Measurements from ENCODE around the gene DPF3.

DPF3 gene

GRCh38 chr14:72597252-72598233 lies 296.4 kb downstream of the DPF3 start:
- Mint-ChIP-seq H3K36me3 (peaks cover 0 to 3% of the 10 kb centered on the region in 2 donors), H3K27ac (peak overlapping the region; percentile 31), H3K4me1 (peaks cover 36 to 48% of the 10 kb centered on the region in 2 donors), H3K9me3 (no peaks in the 10 kb centered on the region), H3K4me3 (peak overlapping the region; percentile 25 to 53), H3K27me3 (peaks cover 14 to 16% of the 10 kb centered on the region in 2 donors)
- no peak for DNase-seq
- peak; percentile 41 to 59 for ATAC-seq (replicated peaks)

DNA sequence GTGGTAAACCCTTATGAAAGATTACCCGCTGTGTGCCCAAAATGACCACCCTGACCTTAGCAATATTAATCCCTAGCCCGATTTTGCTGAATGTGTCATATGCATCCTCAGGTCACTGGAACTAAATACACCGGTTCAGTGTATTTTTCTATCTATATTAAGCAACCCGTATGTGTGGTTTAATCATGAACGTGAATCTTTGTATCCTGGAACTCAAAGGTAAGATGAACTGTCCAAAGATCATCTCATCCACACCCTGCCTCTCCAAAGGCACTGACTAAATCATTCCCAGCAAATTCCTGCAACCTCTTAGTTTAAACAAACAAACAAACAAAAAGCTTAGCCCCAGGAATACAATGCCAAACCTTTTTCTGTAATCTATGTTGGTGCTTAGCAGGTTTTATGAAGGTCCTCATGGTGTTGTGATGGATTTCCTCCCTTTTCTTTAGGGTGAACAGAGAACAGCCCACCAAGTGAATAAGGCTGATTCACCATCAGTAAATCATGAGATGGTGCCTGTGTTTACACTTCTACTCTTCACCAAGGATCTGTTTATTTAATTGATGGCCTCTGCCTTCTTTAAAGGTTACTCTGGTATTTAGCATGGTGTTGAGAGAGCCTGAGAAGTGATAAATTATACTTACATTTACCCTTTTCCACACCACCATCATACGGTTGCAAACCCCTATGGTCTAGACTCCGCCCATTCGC lies 298.6 kb downstream of the DPF3 start:
- Mint-ChIP-seq H3K27me3 (peaks cover 3 to 5% of the 10 kb centered on the region in 2 donors), H3K27ac (no peak overlapping the region), H3K4me3 (no peak overlapping the region), H3K4me1 (peaks cover 36 to 43% of the 10 kb centered on the region in 2 donors), H3K36me3 (peaks cover 0 to 3% of the 10 kb centered on the region in 2 donors), H3K9me3 (peaks cover 0 to 6% of the 10 kb centered on the region in 2 donors)
- DNase-seq (no peak), ATAC-seq (replicated peaks) (no peak)

- peak; percentile 75 to 79 for ATAC-seq (replicated peaks)
- Mint-ChIP-seq H3K36me3 (peaks cover 0 to 3% of the 10 kb centered on the region in 2 donors), H3K27me3 (peaks cover 0 to 4% of the 10 kb centered on the region in 2 donors), H3K9me3 (peaks cover 0 to 6% of the 10 kb centered on the region in 2 donors), H3K4me1 (peaks cover 34 to 41% of the 10 kb centered on the region in 2 donors), H3K4me3 (peak overlapping the region in 1 of 2 donors; percentile 55), H3K27ac (peak overlapping the region; percentile 73)
- no peak for DNase-seq
Observed at GRCh38 chr14:72594099-72594901, 299.6 kb downstream of the DPF3 start.

GRCh38 chr14:72591391-72591790 lies 302.5 kb downstream of the DPF3 start:
- no peak for DNase-seq
- H3K36me3 Mint-ChIP-seq = peaks cover 0 to 7% of the 10 kb centered on the region in 2 donors
- no peak overlapping the region for H3K27ac Mint-ChIP-seq
- ATAC-seq (replicated peaks) = no peak
- peaks cover 0 to 4% of the 10 kb centered on the region in 2 donors for H3K27me3 Mint-ChIP-seq
- H3K9me3 Mint-ChIP-seq = peaks cover 0 to 6% of the 10 kb centered on the region in 2 donors
- no peak overlapping the region for H3K4me3 Mint-ChIP-seq
- H3K4me1 Mint-ChIP-seq = peaks cover 31 to 41% of the 10 kb centered on the region in 2 donors

GRCh38 chr14:72590577-72590976 lies 303.3 kb downstream of the DPF3 start:
- DNase-seq (no peak), ATAC-seq (replicated peaks) (peak in 1 of 2 donors; percentile 22)
- peaks cover 3 to 6% of the 10 kb centered on the region in 2 donors for H3K9me3 Mint-ChIP-seq
- H3K27ac Mint-ChIP-seq = no peak overlapping the region
- H3K27me3 Mint-ChIP-seq = no peaks in the 10 kb centered on the region
- peaks cover 0 to 7% of the 10 kb centered on the region in 2 donors for H3K36me3 Mint-ChIP-seq
- peak overlapping the region in 1 of 2 donors; percentile 7 for H3K4me3 Mint-ChIP-seq
- H3K4me1 Mint-ChIP-seq = peaks cover 30 to 41% of the 10 kb centered on the region in 2 donors

DNA sequence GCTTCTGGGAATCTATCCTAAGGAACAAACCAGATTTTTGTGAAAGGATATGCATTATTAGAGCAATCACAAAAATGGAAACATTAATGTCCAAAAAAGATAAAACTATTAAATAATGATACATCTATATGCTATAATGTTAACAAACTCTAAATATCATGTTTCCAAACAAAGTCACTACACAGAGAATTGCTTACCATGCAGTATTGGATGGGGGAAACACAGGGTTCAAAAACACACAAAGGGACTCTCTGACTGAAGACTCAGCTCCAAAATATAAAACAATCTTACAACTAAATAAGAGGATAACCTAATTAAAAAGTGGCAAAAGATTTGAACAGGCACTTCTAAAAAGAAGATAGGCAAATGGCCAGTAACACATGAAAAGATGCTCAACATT lies 304.2 kb downstream of the DPF3 start:
- peaks cover 3 to 7% of the 10 kb centered on the region in 2 donors for H3K36me3 Mint-ChIP-seq
- ATAC-seq (replicated peaks) = no peak
- H3K27me3 Mint-ChIP-seq = no peaks in the 10 kb centered on the region
- peaks cover 3 to 10% of the 10 kb centered on the region in 2 donors for H3K9me3 Mint-ChIP-seq
- no peak for DNase-seq
- H3K4me3 Mint-ChIP-seq = no peak overlapping the region
- peaks cover 25 to 34% of the 10 kb centered on the region in 2 donors for H3K4me1 Mint-ChIP-seq
- H3K27ac Mint-ChIP-seq = no peak overlapping the region

- DNase-seq (peak; percentile 11), ATAC-seq (replicated peaks) (peak; percentile 93 to 98)
- Mint-ChIP-seq H3K9me3 (peaks cover 3 to 10% of the 10 kb centered on the region in 2 donors), H3K36me3 (peaks cover 3 to 7% of the 10 kb centered on the region in 2 donors), H3K4me3 (peak overlapping the region in 1 of 2 donors; percentile 6), H3K27me3 (no peaks in the 10 kb centered on the region), H3K4me1 (peaks cover 17 to 26% of the 10 kb centered on the region in 2 donors), H3K27ac (no peak overlapping the region)
Observed at GRCh38 chr14:72588521-72588920, 305.4 kb downstream of the DPF3 start.

- no peak overlapping the region for H3K27ac Mint-ChIP-seq
- H3K36me3 Mint-ChIP-seq = peaks cover 2 to 3% of the 10 kb centered on the region in 2 donors
- peaks cover 7 to 11% of the 10 kb centered on the region in 2 donors for H3K4me1 Mint-ChIP-seq
- H3K4me3 Mint-ChIP-seq = no peak overlapping the region
- peaks cover 3 to 4% of the 10 kb centered on the region in 2 donors for H3K9me3 Mint-ChIP-seq
- H3K27me3 Mint-ChIP-seq = peaks cover 0 to 5% of the 10 kb centered on the region in 2 donors
- DNase-seq (no peak), ATAC-seq (replicated peaks) (no peak)
Observed at GRCh38 chr14:72583316-72584272, 310.3 kb downstream of the DPF3 start.

DNA sequence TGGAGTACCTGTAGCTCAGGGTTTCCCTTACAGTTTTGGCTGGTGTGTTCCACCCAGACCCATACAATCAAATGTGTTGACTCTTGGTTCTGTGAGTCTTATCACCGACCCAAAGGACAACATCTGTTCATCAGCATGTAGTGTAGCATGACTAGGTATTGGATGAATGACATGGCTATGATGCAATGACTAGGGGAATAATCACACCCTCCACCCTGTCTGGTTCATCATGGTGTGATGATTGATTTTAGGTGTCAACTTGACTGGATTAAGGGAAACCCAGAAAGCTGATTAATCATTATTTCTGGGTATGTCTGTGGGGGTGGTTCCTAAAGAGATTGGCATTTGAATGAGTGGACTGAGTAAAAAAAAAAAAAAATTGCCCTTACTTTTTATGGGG lies 311.3 kb downstream of the DPF3 start:
- H3K9me3 Mint-ChIP-seq = peaks cover 3 to 4% of the 10 kb centered on the region in 2 donors
- DNase-seq = no peak
- no peak overlapping the region for H3K4me3 Mint-ChIP-seq
- H3K36me3 Mint-ChIP-seq = peaks cover 1 to 3% of the 10 kb centered on the region in 2 donors
- H3K4me1 Mint-ChIP-seq = peaks cover 0 to 6% of the 10 kb centered on the region in 2 donors
- no peak for ATAC-seq (replicated peaks)
- H3K27me3 Mint-ChIP-seq = peaks cover 0 to 8% of the 10 kb centered on the region in 2 donors
- H3K27ac Mint-ChIP-seq = no peak overlapping the region

DNA sequence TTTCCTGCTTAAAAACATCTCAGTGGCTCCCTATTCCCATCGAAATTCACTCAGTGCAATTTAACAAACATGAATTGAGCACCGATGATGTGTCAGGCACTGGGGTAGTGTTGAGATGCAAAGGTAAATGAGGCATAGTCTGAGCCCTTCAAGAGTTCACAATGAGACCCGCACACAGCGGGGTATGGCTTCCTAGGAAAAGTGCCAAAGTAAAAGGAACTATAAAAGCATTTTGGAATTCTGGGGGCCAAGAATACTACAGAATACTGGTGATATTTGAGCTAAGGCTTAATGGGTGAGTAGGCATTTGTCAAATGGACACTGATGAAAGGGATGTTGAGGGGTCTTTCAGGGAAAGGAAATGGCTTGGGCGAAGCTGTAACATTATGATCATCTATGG lies 315.4 kb downstream of the DPF3 start:
- H3K27ac Mint-ChIP-seq = no peak overlapping the region
- H3K4me1 Mint-ChIP-seq = peaks cover 5 to 11% of the 10 kb centered on the region in 2 donors
- ATAC-seq (replicated peaks) = no peak
- no peak overlapping the region for H3K4me3 Mint-ChIP-seq
- no peaks in the 10 kb centered on the region for H3K9me3 Mint-ChIP-seq
- DNase-seq = no peak
- peaks cover 0 to 8% of the 10 kb centered on the region in 2 donors for H3K27me3 Mint-ChIP-seq
- no peaks in the 10 kb centered on the region for H3K36me3 Mint-ChIP-seq

- no peak overlapping the region for H3K4me3 Mint-ChIP-seq
- peaks cover 0 to 8% of the 10 kb centered on the region in 2 donors for H3K27me3 Mint-ChIP-seq
- peaks cover 5 to 11% of the 10 kb centered on the region in 2 donors for H3K4me1 Mint-ChIP-seq
- no peaks in the 10 kb centered on the region for H3K9me3 Mint-ChIP-seq
- DNase-seq = no peak
- H3K36me3 Mint-ChIP-seq = no peaks in the 10 kb centered on the region
- no peak overlapping the region for H3K27ac Mint-ChIP-seq
- no peak for ATAC-seq (replicated peaks)
Observed at GRCh38 chr14:72577521-72577920, 316.4 kb downstream of the DPF3 start.

DNA sequence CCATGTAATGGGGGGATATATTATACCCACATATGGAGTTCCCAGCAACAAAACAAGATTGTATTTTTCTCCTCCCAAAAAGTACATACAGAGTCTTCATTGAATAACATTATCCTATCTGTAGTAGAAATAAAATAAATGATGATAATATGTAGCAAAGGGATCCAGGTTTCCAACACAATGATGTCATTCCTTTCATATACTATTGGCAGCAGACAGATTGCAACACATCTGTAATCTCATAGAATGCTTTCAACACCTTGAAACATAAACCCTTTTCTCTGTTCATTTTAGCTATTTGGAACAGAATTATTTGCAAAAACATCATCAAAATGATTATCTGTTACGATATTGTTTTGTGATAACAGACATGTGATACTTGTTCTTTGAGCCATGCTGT lies 317.6 kb downstream of the DPF3 start:
- DNase-seq = no peak

GRCh38 chr14:72574715-72575114 lies 319.2 kb downstream of the DPF3 start:
- Mint-ChIP-seq H3K27me3 (peaks cover 0 to 3% of the 10 kb centered on the region in 2 donors), H3K9me3 (peaks cover 5% of the 10 kb centered on the region in 2 donors), H3K27ac (no peak overlapping the region), H3K4me1 (peaks cover 5 to 11% of the 10 kb centered on the region in 2 donors), H3K36me3 (peaks cover 0 to 4% of the 10 kb centered on the region in 2 donors), H3K4me3 (no peak overlapping the region)
- no peak for DNase-seq
- ATAC-seq (replicated peaks) = peak in 1 of 2 donors; percentile 12

More for the DNA sequence above, 317.6 kb downstream of the DPF3 start:
- peaks cover 5 to 11% of the 10 kb centered on the region in 2 donors for H3K4me1 Mint-ChIP-seq
- no peak overlapping the region for H3K27ac Mint-ChIP-seq
- H3K4me3 Mint-ChIP-seq = no peak overlapping the region
- ATAC-seq (replicated peaks) = no peak
- H3K27me3 Mint-ChIP-seq = peaks cover 0 to 3% of the 10 kb centered on the region in 2 donors
- H3K9me3 Mint-ChIP-seq = peaks cover 2 to 4% of the 10 kb centered on the region in 2 donors
- peaks cover 0 to 2% of the 10 kb centered on the region in 2 donors for H3K36me3 Mint-ChIP-seq
